HEK293 (cell line): ENCODE data around the gene WWOX.

Experiments
- CTCF ChIA-PET: fragments of 350-600 bp; formaldehyde crosslinking; extraction: SDS; loops from one replicate; lab custom pipeline; 2021; ENCODE audit warnings: antibody characterized with exemption; lab: Yijun Ruan, JAX
- POLR2A ChIA-PET: fragments of 300-600 bp; formaldehyde crosslinking; extraction: SDS; loops from one replicate; lab custom pipeline; 2020; ENCODE audit warnings: antibody characterized with exemption, inconsistent platforms; lab: Yijun Ruan, JAX
- H3K27ac ChIP-seq: fragments of 200-500 bp; sonication (Bioruptor generic); 2 replicates; pipeline ENCODE4 v1.5.1; 2014; ENCODE audit warnings: low read depth, low read length, control low read depth, inconsistent platforms; ENCODE audit errors: extremely low read depth
- H3K36me3 ChIP-seq, 2 experiments: fragments of 200-500 bp in 1 of 2; sonication (Bioruptor generic) in 1 of 2; 1 replicate in 1 of 2; 2 replicates in 1 of 2; pipeline ENCODE4 v1.5.1; 2014 to 2017; ENCODE audit warnings: inconsistent platforms in 2 of 2, low read length in 2 of 2; ENCODE audit not compliant: control insufficient read depth in 2 of 2, insufficient read depth in 1 of 2
- H3K4me1 ChIP-seq: fragments of 200-500 bp; sonication (Bioruptor generic); 2 replicates; pipeline ENCODE4 v1.5.1; 2014; ENCODE audit warnings: mild to moderate bottlenecking, low read length, inconsistent platforms; ENCODE audit not compliant: control insufficient read depth, insufficient read depth
- H3K4me3 ChIP-seq: 2 replicates; pipeline ENCODE4 v1.5.1; 2011; ENCODE audit warnings: low read depth, mild to moderate bottlenecking, control low read depth, low read length, moderate library complexity
- H3K9me3 ChIP-seq: fragments of 200-500 bp; sonication (Bioruptor generic); 2 replicates; pipeline ENCODE4 v1.5.1; 2014; ENCODE audit warnings: low read depth, low read length, inconsistent platforms; ENCODE audit not compliant: control insufficient read depth, insufficient read depth
- EGR2 ChIP-seq: fragments of 450-650 bp; formaldehyde crosslinking; IDR thresholded peaks from 2 replicates; pipeline ENCODE4 v1.5.1; 2016; ENCODE audit warnings: low read depth, missing biosample characterization, missing genetic modification characterization
- GLI4 ChIP-seq: fragments of 450-650 bp; formaldehyde crosslinking; IDR thresholded peaks from 2 replicates; pipeline ENCODE4 v1.5.1; 2016; ENCODE audit warnings: missing biosample characterization, missing genetic modification characterization
- GLIS2 ChIP-seq: fragments of 450-650 bp; formaldehyde crosslinking; IDR thresholded peaks from 2 replicates; pipeline ENCODE4 v1.5.1; 2016; ENCODE audit warnings: missing biosample characterization, missing genetic modification characterization
- KLF16 ChIP-seq: fragments of 450-650 bp; formaldehyde crosslinking; IDR thresholded peaks from 2 replicates; pipeline ENCODE4 v1.5.1; 2017; ENCODE audit warnings: missing biosample characterization, missing genetic modification characterization
- OSR2 ChIP-seq: fragments of 450-650 bp; formaldehyde crosslinking; IDR thresholded peaks from 2 replicates; pipeline ENCODE4 v1.5.1; 2016; ENCODE audit warnings: missing biosample characterization, missing genetic modification characterization
- PRDM1 ChIP-seq: fragments of 450-650 bp; formaldehyde crosslinking; IDR thresholded peaks from 2 replicates; pipeline ENCODE4; 2016; ENCODE audit warnings: missing biosample characterization, missing genetic modification characterization
- SCRT2 ChIP-seq: fragments of 450-650 bp; formaldehyde crosslinking; IDR thresholded peaks from 2 replicates; pipeline ENCODE4 v1.5.1; 2016; ENCODE audit warnings: missing biosample characterization, missing genetic modification characterization
- WT1 ChIP-seq: fragments of 450-650 bp; formaldehyde crosslinking; IDR thresholded peaks from 2 replicates; pipeline ENCODE4 v1.5.1; 2016; ENCODE audit warnings: missing biosample characterization, missing genetic modification characterization
- ZBTB17 ChIP-seq: fragments of 450-650 bp; formaldehyde crosslinking; IDR thresholded peaks from 2 replicates; pipeline ENCODE4 v1.5.1; 2016; ENCODE audit warnings: missing biosample characterization, missing genetic modification characterization
- ZBTB20 ChIP-seq: fragments of 450-650 bp; formaldehyde crosslinking; IDR thresholded peaks from 2 replicates; pipeline ENCODE4 v1.5.1; 2016; ENCODE audit warnings: missing biosample characterization, missing genetic modification characterization
- ZIC2 ChIP-seq: fragments of 450-650 bp; formaldehyde crosslinking; IDR thresholded peaks from 2 replicates; pipeline ENCODE4 v1.5.1; 2016; ENCODE audit warnings: missing biosample characterization, missing genetic modification characterization
- ZNF10 ChIP-seq: fragments of 450-650 bp; formaldehyde crosslinking; IDR thresholded peaks from 2 replicates; pipeline ENCODE4 v1.5.1; 2017; ENCODE audit warnings: missing biosample characterization, missing genetic modification characterization
- ZNF121 ChIP-seq: fragments of 450-650 bp; formaldehyde crosslinking; IDR thresholded peaks from 2 replicates; pipeline ENCODE4 v1.5.1; 2016; ENCODE audit warnings: missing biosample characterization, missing genetic modification characterization
- ZNF155 ChIP-seq: fragments of 450-650 bp; formaldehyde crosslinking; IDR thresholded peaks from 2 replicates; pipeline ENCODE4 v1.5.1; 2016; ENCODE audit warnings: missing biosample characterization, missing genetic modification characterization
- ZNF157 ChIP-seq: fragments of 450-650 bp; formaldehyde crosslinking; IDR thresholded peaks from 2 replicates; pipeline ENCODE4 v1.5.1; 2016; ENCODE audit warnings: missing biosample characterization, missing genetic modification characterization
- ZNF184 ChIP-seq: fragments of 450-650 bp; IDR thresholded peaks from 2 replicates; pipeline ENCODE4 v1.5.1; 2018; ENCODE audit warnings: missing biosample characterization, mild to moderate bottlenecking, missing genetic modification characterization
- ZNF19 ChIP-seq: fragments of 450-650 bp; formaldehyde crosslinking; IDR thresholded peaks from 2 replicates; pipeline ENCODE4; 2016; ENCODE audit warnings: missing biosample characterization, missing genetic modification characterization, low read depth
- ZNF223 ChIP-seq: fragments of 450-650 bp; formaldehyde crosslinking; IDR thresholded peaks from 2 replicates; pipeline ENCODE4 v1.5.1; 2016; ENCODE audit warnings: missing biosample characterization, missing genetic modification characterization
- ZNF391 ChIP-seq: fragments of 450-650 bp; formaldehyde crosslinking; IDR thresholded peaks from 2 replicates; pipeline ENCODE4 v1.5.1; 2016; ENCODE audit warnings: low read depth, missing biosample characterization, missing genetic modification characterization, borderline replicate concordance
- ZNF423 ChIP-seq: fragments of 450-650 bp; formaldehyde crosslinking; IDR thresholded peaks from 2 replicates; pipeline ENCODE4 v1.5.1; 2016; ENCODE audit warnings: missing biosample characterization, missing genetic modification characterization
- ZNF48 ChIP-seq: fragments of 450-650 bp; formaldehyde crosslinking; IDR thresholded peaks from 2 replicates; pipeline ENCODE4 v1.5.1; 2016; ENCODE audit warnings: missing biosample characterization, missing genetic modification characterization
- ZNF530 ChIP-seq: fragments of 450-650 bp; formaldehyde crosslinking; IDR thresholded peaks from 2 replicates; pipeline ENCODE4 v1.5.1; 2016; ENCODE audit warnings: low read depth, missing biosample characterization, missing genetic modification characterization
- ZNF549 ChIP-seq: fragments of 450-650 bp; IDR thresholded peaks from 2 replicates; pipeline ENCODE4 v1.5.1; 2018; ENCODE audit warnings: missing biosample characterization, missing genetic modification characterization, mild to moderate bottlenecking, inconsistent platforms, moderate library complexity
- ZNF561 ChIP-seq: fragments of 450-650 bp; IDR thresholded peaks from 2 replicates; pipeline ENCODE4 v1.5.1; 2018; ENCODE audit warnings: missing biosample characterization, missing genetic modification characterization, borderline replicate concordance
- ZNF571 ChIP-seq: fragments of 450-650 bp; formaldehyde crosslinking; IDR thresholded peaks from 2 replicates; pipeline ENCODE4 v1.5.0; 2017; ENCODE audit warnings: missing biosample characterization, missing genetic modification characterization
- ZNF600 ChIP-seq: fragments of 450-650 bp; formaldehyde crosslinking; IDR thresholded peaks from 2 replicates; pipeline ENCODE4 v1.5.1; 2016; ENCODE audit warnings: missing biosample characterization, missing genetic modification characterization
- ZNF677 ChIP-seq: fragments of 450-650 bp; IDR thresholded peaks from 2 replicates; pipeline ENCODE4 v1.5.0; 2018; ENCODE audit warnings: missing biosample characterization, mild to moderate bottlenecking, missing genetic modification characterization, moderate library complexity
- ZNF747 ChIP-seq: fragments of 450-650 bp; formaldehyde crosslinking; IDR thresholded peaks from 2 replicates; pipeline ENCODE4 v1.5.1; 2016; ENCODE audit warnings: missing biosample characterization, missing genetic modification characterization
- ZNF843 ChIP-seq: fragments of 450-650 bp; formaldehyde crosslinking; IDR thresholded peaks from 2 replicates; pipeline ENCODE4 v1.5.1; 2016; ENCODE audit warnings: missing biosample characterization, missing genetic modification characterization
- TF ChIP-seq, protein P1 (sequence below): fragments of 450-650 bp; formaldehyde crosslinking; IDR thresholded peaks from 2 replicates; pipeline ENCODE4 v1.5.1; 2016; ENCODE audit warnings: missing biosample characterization, missing genetic modification characterization
- TF ChIP-seq, protein P2 (sequence below): fragments of 450-650 bp; IDR thresholded peaks from 2 replicates; pipeline ENCODE4 v1.5.1; 2018; ENCODE audit warnings: missing biosample characterization, mild to moderate bottlenecking, missing genetic modification characterization
- TF ChIP-seq, protein P3 (sequence below): IDR thresholded peaks from 2 replicates; pipeline ENCODE4 v1.6.1; 2011; ENCODE audit warnings: mild to moderate bottlenecking, low read depth, low read length, borderline replicate concordance
- TF ChIP-seq, protein P4 (sequence below): fragments of 450-650 bp; formaldehyde crosslinking; IDR thresholded peaks from 2 replicates; pipeline ENCODE4 v1.5.1; 2016; ENCODE audit warnings: missing biosample characterization, missing genetic modification characterization

The WWOX gene

DNA sequence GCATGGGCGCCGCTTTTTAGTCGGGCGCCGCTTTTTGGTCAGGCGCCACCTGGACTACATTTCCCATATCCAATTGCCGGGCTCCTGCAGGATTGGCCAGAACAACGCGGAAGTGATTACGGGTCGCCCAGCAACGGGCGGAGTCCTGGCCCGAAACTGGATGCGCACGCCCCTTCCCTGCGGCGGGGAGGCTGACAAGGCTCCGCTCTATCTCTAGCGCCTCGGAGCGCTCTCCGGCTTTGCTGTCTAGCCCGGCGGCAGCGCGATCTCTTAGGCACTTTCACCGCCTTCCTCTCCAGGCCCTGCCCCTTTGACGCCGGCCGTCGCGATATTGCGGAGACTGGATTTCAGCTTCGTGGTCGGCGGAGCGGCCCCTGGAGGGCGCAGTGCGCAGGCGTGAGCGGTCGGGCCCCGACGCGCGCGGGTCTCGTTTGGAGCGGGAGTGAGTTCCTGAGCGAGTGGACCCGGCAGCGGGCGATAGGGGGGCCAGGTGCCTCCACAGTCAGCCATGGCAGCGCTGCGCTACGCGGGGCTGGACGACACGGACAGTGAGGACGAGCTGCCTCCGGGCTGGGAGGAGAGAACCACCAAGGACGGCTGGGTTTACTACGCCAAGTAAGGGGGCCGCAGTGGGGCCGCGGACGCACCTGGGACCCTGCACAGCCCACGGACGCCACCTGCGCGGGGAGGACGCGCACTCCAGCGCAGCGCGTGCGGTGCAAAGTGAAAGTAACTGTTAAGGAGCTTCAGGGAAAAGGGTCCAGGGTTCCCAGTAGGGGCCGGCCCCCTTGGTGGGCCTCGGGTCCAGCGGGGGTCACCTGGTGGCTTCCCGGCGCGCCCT lies at the start of gene WWOX:
Gene WWOX (plus strand): TSS at position 384 of the 841 bp plus-strand sequence.
- H3K36me3 ChIP-seq: peaks cover 0 to 8% of the 10 kb centered on the region in 2 experiments; a peak in 1 of 3 replicates
- no peaks in the 10 kb centered on the region for H3K9me3 ChIP-seq
- H3K4me1 ChIP-seq: 0 out of 2 replicates have a peak, but pooled peaks cover 2% of the 10 kb centered on the region
- POLR2A ChIA-PET: interaction anchor here (0.6 to 0.7 kb wide), 2 partner anchors 17 to 632 kb away, joined by 3 read pairs; no protein-coding TSS in a partner anchor
- CTCF ChIA-PET: interaction anchor here (0.5 to 2.0 kb wide), 28 partner anchors 9 to 1530 kb away, joined by 3 to 10 read pairs (median 4); no protein-coding TSS in a partner anchor
- peak within 1 kb of the TSS; percentile 96 for H3K4me3 ChIP-seq
- H3K27ac ChIP-seq: peak within 1 kb of the TSS; percentile 86
- TF ChIP-seq, protein P1, sequence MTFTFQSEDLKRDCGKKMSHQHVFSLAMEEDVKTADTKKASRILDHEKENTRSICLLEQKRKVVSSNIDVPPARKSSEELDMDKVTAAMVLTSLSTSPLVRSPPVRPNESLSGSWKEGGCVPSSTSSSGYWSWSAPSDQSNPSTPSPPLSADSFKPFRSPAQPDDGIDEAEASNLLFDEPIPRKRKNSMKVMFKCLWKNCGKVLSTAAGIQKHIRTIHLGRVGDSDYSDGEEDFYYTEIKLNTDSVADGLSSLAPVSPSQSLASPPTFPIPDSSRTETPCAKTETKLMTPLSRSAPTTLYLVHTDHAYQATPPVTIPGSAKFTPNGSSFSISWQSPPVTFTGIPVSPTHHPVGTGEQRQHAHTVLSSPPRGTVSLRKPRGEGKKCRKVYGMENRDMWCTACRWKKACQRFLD (tag by site-specific recombination): no peak
- TF ChIP-seq ZNF549 (tag by site-specific recombination): no peak
- TF ChIP-seq, protein P2, sequence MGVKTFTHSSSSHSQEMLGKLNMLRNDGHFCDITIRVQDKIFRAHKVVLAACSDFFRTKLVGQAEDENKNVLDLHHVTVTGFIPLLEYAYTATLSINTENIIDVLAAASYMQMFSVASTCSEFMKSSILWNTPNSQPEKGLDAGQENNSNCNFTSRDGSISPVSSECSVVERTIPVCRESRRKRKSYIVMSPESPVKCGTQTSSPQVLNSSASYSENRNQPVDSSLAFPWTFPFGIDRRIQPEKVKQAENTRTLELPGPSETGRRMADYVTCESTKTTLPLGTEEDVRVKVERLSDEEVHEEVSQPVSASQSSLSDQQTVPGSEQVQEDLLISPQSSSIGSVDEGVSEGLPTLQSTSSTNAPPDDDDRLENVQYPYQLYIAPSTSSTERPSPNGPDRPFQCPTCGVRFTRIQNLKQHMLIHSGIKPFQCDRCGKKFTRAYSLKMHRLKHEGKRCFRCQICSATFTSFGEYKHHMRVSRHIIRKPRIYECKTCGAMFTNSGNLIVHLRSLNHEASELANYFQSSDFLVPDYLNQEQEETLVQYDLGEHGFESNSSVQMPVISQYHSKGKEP (tag by site-specific recombination): peak; percentile 81
- TF ChIP-seq ZNF843: peak; percentile 76
- TF ChIP-seq ZNF391 (tag by site-specific recombination): peak; percentile 89
- TF ChIP-seq ZNF223 (tag by site-specific recombination): no peak
- peak; percentile 99 for TF ChIP-seq KLF16 (tag by site-specific recombination)
- TF ChIP-seq ZNF184 (tag by site-specific recombination): peak; percentile 67; the same call in 1 of the 2 replicates
- TF ChIP-seq ZNF530 (tag by site-specific recombination): no peak
- peak; percentile 47 for TF ChIP-seq EGR2 (tag by site-specific recombination)
- TF ChIP-seq WT1 (tag by site-specific recombination): peak; percentile 34; the same call in 1 of the 2 replicates
- TF ChIP-seq ZNF600 (tag by site-specific recombination): no peak
- no peak for TF ChIP-seq OSR2 (tag by site-specific recombination)
- peak; percentile 57; the same call in 1 of the 2 replicates for TF ChIP-seq ZIC2 (tag by site-specific recombination)
- TF ChIP-seq ZNF747: no peak
- no peak; the same call in 1 of the 2 replicates for TF ChIP-seq PRDM1
- TF ChIP-seq ZNF155 (tag by site-specific recombination): no peak
- no peak for TF ChIP-seq SCRT2 (tag by site-specific recombination)
- TF ChIP-seq ZNF677: no peak
- TF ChIP-seq, protein P3, sequence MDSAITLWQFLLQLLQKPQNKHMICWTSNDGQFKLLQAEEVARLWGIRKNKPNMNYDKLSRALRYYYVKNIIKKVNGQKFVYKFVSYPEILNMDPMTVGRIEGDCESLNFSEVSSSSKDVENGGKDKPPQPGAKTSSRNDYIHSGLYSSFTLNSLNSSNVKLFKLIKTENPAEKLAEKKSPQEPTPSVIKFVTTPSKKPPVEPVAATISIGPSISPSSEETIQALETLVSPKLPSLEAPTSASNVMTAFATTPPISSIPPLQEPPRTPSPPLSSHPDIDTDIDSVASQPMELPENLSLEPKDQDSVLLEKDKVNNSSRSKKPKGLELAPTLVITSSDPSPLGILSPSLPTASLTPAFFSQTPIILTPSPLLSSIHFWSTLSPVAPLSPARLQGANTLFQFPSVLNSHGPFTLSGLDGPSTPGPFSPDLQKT: no peak
- no peak for TF ChIP-seq ZNF48 (tag by site-specific recombination)
- TF ChIP-seq ZNF19 (tag by site-specific recombination): peak; percentile 11; the same call in 1 of the 2 replicates
- TF ChIP-seq ZNF571 (tag by site-specific recombination): no peak
- peak; percentile 96 for TF ChIP-seq GLIS2 (tag by site-specific recombination)
- peak; percentile 83 for TF ChIP-seq ZNF561
- TF ChIP-seq ZBTB17 (tag by site-specific recombination): peak; percentile 87
- TF ChIP-seq GLI4 (tag by site-specific recombination): no peak
- TF ChIP-seq ZNF10 (tag by site-specific recombination): 0 out of 2 replicates have a peak, but pooled peaks have one; percentile 25
- TF ChIP-seq, protein P4, sequence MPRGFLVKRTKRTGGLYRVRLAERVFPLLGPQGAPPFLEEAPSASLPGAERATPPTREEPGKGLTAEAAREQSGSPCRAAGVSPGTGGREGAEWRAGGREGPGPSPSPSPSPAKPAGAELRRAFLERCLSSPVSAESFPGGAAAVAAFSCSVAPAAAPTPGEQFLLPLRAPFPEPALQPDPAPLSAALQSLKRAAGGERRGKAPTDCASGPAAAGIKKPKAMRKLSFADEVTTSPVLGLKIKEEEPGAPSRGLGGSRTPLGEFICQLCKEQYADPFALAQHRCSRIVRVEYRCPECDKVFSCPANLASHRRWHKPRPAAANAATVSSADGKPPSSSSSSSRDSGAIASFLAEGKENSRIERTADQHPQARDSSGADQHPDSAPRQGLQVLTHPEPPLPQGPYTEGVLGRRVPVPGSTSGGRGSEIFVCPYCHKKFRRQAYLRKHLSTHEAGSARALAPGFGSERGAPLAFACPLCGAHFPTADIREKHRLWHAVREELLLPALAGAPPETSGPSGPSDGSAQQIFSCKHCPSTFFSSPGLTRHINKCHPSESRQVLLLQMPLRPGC (tag by site-specific recombination): peak; percentile 79
- TF ChIP-seq ZNF423 (tag by site-specific recombination): no peak
- peak; percentile 82 for TF ChIP-seq ZBTB20 (tag by site-specific recombination)
- peak; percentile 8; the same call in 1 of the 2 replicates for TF ChIP-seq ZNF157 (tag by site-specific recombination)
- 0 out of 2 replicates have a peak, but pooled peaks have one; percentile 11 for TF ChIP-seq ZNF121 (tag by site-specific recombination)
